GM23338 (cell line): ENCODE results near the gene SBK3. TPM values are rescaled to one million over a fixed set of nuclear protein-coding genes. Genes with fewer than 3 reads are reported as not detected.

Source experiments
- ATAC-seq: fragments of 200-7000 bp; cut with Tn5 transposase; 3 replicates; pipeline ENCODE4 v1.9.1; 2020
- DNase-seq: peaks from one replicate; pipeline ENCODE4 v3.0.0-alpha.2; 2015; ENCODE audit warnings: low spot score
- H2AFZ ChIP-seq: fragments of 200-600 bp; sonication (generic); 2 replicates; pipeline ENCODE4 v1.8.0; 2016; ENCODE audit warnings: antibody characterized with exemption, mild to moderate bottlenecking, moderate library complexity
- H3F3A ChIP-seq: fragments of 200-600 bp; sonication (generic); replicated peaks from 2 replicates; pipeline ENCODE4 v1.8.0; 2017; ENCODE audit warnings: antibody characterized with exemption, mixed run types, low read depth
- H3K27ac ChIP-seq: fragments of 200-600 bp; sonication (generic); 2 replicates; pipeline ENCODE4 v1.6.1; 2016; ENCODE audit warnings: low read depth
- H3K27me3 ChIP-seq: fragments of 200-600 bp; sonication (generic); 2 replicates; pipeline ENCODE4 v1.8.0; 2016; ENCODE audit warnings: mild to moderate bottlenecking, mixed run types, moderate library complexity; ENCODE audit not compliant: insufficient read depth
- H3K36me3 ChIP-seq: fragments of 200-600 bp; sonication (generic); 2 replicates; pipeline ENCODE4 v1.8.0; 2016; ENCODE audit warnings: mild to moderate bottlenecking; ENCODE audit not compliant: insufficient read depth
- H3K4me1 ChIP-seq: fragments of 200-600 bp; sonication (generic); 2 replicates; pipeline ENCODE4 v1.8.0; 2016; ENCODE audit warnings: mild to moderate bottlenecking, moderate library complexity; ENCODE audit not compliant: insufficient read depth
- H3K4me2 ChIP-seq: fragments of 200-600 bp; sonication (generic); 2 replicates; pipeline ENCODE4 v1.7.1; 2017; ENCODE audit warnings: mixed run types
- H3K4me3 ChIP-seq: fragments of 200-600 bp; sonication (generic); 2 replicates; pipeline ENCODE4 v1.6.1; 2016; ENCODE audit warnings: mixed run types
- H3K79me2 ChIP-seq: fragments of 200-600 bp; sonication (generic); replicated peaks from 2 replicates; pipeline ENCODE4 v1.8.0; 2017; ENCODE audit warnings: mild to moderate bottlenecking; ENCODE audit not compliant: insufficient read depth
- H3K9me2 ChIP-seq: fragments of 200-600 bp; sonication (generic); 2 replicates; pipeline ENCODE4 v1.8.0; 2017; ENCODE audit not compliant: insufficient read depth
- H4K20me1 ChIP-seq: fragments of 200-600 bp; sonication (generic); replicated peaks from 2 replicates; pipeline ENCODE4 v1.8.0; 2017; ENCODE audit warnings: mild to moderate bottlenecking; ENCODE audit not compliant: insufficient read depth
- H3K27ac Mint-ChIP-seq: 2 replicates; pipeline ENCODE4 v1.8.0; 2020; ENCODE audit warnings: inconsistent platforms, mild to moderate bottlenecking, moderate library complexity, mixed read lengths
- H3K27me3 Mint-ChIP-seq: 3 replicates; pipeline ENCODE4 v1.8.0; 2022; ENCODE audit warnings: low read depth, mild to moderate bottlenecking, moderate library complexity, mixed read lengths, inconsistent platforms; ENCODE audit not compliant: insufficient read depth, poor library complexity
- H3K36me3 Mint-ChIP-seq: 3 replicates; pipeline ENCODE4 v1.8.0; 2021; ENCODE audit warnings: low read depth, mild to moderate bottlenecking, inconsistent platforms, moderate library complexity, mixed read lengths
- H3K4me1 Mint-ChIP-seq: 3 replicates; pipeline ENCODE4 v1.8.0; 2020; ENCODE audit warnings: mild to moderate bottlenecking, inconsistent platforms, mixed read lengths
- H3K4me3 Mint-ChIP-seq: 3 replicates; pipeline ENCODE4 v1.8.0; 2021; ENCODE audit warnings: moderate library complexity, mild to moderate bottlenecking, inconsistent platforms, mixed read lengths
- H3K9me3 Mint-ChIP-seq: 3 replicates; pipeline ENCODE4 v1.8.0; 2020; ENCODE audit warnings: moderate library complexity, mild to moderate bottlenecking, inconsistent platforms, mixed read lengths
- CREB1 ChIP-seq: fragments of 250-450 bp; sonication (Bioruptor Pico); IDR thresholded peaks from 2 replicates; pipeline ENCODE4 v1.5.0; 2020; ENCODE audit warnings: low read depth, mild to moderate bottlenecking, moderate library complexity
- EZH2 ChIP-seq: fragments of 200-600 bp; sonication (generic); IDR thresholded peaks from one replicate; pipeline ENCODE4 v1.8.0; 2017; ENCODE audit warnings: antibody characterized with exemption, mild to moderate bottlenecking, low read depth; ENCODE audit not compliant: unreplicated experiment
- JUNB ChIP-seq: IDR thresholded peaks from one replicate; pipeline ENCODE4 v1.6.1; 2016; ENCODE audit warnings: antibody characterized with exemption; ENCODE audit not compliant: unreplicated experiment
- NANOG ChIP-seq: IDR thresholded peaks from 2 replicates; pipeline ENCODE4 v1.6.1; 2016; ENCODE audit warnings: antibody characterized with exemption, borderline replicate concordance
- polyA plus RNA-seq: library from polyadenylated mRNA; unstranded; fragments of >200 nt; fragmentation: Nextera tagmentation; extraction: Ambion mirVana; gene quantifications from 2 replicates; pipeline ENCODE4 v1.2.1, GENCODE V29; 2016
- total RNA-seq: library from RNA; depleted of rRNA; stranded (reverse); fragments of >200 nt; shearing (Covaris generic); gene quantifications from 2 replicates; pipeline ENCODE4 v1.2.3, GENCODE V29; 2014
- TF ChIP-seq, protein P1 (sequence below): IDR thresholded peaks from one replicate; pipeline ENCODE4 v1.6.1; 2018; ENCODE audit warnings: antibody characterized with exemption; ENCODE audit not compliant: unreplicated experiment
- TF ChIP-seq, protein P2 (sequence below): fragments of 250-450 bp; sonication (Bioruptor Pico); IDR thresholded peaks from 2 replicates; pipeline ENCODE4 v1.5.0; 2020; ENCODE audit warnings: mild to moderate bottlenecking, moderate library complexity
- TF ChIP-seq, protein P3 (sequence below): IDR thresholded peaks from 2 replicates; pipeline ENCODE4 v1.6.1; 2016; ENCODE audit warnings: antibody characterized with exemption
- TF ChIP-seq, protein P4 (sequence below), 2 experiments: fragments of 200-600 bp in 1 of 2; sonication (generic) in 1 of 2; conservative IDR thresholded peaks; 2 replicates each; pipeline versions ENCODE4 v1.5.1 to v1.6.1; 2016 to 2017; ENCODE audit warnings: antibody characterized with exemption in 2 of 2, low read depth in 2 of 2, mild to moderate bottlenecking in 2 of 2, moderate library complexity in 1 of 2

Gene SBK3
- total and polyA plus RNA-seq, 2 experiments from 2014 or later: 0.27 to 0.94 TPM

DNA sequence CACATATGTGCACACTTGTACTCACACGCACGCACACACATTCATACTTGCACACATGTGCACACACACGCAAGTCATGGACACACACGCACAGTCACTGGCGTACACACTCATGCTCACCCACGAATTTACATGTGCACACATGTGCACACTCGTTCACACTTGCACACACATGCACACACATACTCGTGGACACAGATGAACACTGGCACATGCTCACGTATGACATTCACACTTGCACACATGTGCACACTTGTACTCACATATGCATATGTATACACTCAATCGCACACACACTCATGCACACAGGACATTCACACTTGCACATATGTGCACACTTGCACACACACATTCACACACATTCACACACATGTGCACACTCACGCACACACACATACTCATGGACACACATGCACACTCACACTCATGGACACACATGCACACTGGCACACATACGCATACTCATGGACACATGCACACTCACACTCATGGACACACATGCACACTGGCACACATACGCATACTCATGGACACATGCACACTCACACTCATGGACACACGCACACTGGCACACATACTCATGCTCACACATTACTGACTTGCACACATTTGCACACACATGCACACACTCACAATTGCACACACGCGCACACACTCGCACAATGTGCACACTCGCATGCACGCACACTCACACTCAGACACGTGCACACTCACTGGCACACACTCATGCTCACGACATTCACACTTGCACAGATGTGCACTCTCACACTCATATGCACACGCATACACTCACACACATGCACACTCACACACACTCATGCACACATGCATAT, 17.9 kb downstream of the SBK3 start:
- Histone ChIP-seq H4K20me1 (no peaks in the 10 kb centered on the region), H3K36me3 (no peaks in the 10 kb centered on the region), H3K27ac (no peak overlapping the region), H2AFZ (no peak overlapping the region), H3F3A (peaks cover 16% of the 10 kb centered on the region), H3K79me2 (no peaks in the 10 kb centered on the region), H3K4me2 (no peak overlapping the region), H3K27me3 (no peaks in the 10 kb centered on the region), H3K4me3 (no peak overlapping the region), H3K4me1 (no peaks in the 10 kb centered on the region), H3K9me2 (no peaks in the 10 kb centered on the region)
- TF ChIP-seq NANOG: no peak
- TF ChIP-seq, protein P1, sequence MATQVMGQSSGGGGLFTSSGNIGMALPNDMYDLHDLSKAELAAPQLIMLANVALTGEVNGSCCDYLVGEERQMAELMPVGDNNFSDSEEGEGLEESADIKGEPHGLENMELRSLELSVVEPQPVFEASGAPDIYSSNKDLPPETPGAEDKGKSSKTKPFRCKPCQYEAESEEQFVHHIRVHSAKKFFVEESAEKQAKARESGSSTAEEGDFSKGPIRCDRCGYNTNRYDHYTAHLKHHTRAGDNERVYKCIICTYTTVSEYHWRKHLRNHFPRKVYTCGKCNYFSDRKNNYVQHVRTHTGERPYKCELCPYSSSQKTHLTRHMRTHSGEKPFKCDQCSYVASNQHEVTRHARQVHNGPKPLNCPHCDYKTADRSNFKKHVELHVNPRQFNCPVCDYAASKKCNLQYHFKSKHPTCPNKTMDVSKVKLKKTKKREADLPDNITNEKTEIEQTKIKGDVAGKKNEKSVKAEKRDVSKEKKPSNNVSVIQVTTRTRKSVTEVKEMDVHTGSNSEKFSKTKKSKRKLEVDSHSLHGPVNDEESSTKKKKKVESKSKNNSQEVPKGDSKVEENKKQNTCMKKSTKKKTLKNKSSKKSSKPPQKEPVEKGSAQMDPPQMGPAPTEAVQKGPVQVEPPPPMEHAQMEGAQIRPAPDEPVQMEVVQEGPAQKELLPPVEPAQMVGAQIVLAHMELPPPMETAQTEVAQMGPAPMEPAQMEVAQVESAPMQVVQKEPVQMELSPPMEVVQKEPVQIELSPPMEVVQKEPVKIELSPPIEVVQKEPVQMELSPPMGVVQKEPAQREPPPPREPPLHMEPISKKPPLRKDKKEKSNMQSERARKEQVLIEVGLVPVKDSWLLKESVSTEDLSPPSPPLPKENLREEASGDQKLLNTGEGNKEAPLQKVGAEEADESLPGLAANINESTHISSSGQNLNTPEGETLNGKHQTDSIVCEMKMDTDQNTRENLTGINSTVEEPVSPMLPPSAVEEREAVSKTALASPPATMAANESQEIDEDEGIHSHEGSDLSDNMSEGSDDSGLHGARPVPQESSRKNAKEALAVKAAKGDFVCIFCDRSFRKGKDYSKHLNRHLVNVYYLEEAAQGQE: no peak
- TF ChIP-seq CREB1 (CRISPR knock-in tag): no peak
- no peak for TF ChIP-seq EZH2
- TF ChIP-seq, protein P2, sequence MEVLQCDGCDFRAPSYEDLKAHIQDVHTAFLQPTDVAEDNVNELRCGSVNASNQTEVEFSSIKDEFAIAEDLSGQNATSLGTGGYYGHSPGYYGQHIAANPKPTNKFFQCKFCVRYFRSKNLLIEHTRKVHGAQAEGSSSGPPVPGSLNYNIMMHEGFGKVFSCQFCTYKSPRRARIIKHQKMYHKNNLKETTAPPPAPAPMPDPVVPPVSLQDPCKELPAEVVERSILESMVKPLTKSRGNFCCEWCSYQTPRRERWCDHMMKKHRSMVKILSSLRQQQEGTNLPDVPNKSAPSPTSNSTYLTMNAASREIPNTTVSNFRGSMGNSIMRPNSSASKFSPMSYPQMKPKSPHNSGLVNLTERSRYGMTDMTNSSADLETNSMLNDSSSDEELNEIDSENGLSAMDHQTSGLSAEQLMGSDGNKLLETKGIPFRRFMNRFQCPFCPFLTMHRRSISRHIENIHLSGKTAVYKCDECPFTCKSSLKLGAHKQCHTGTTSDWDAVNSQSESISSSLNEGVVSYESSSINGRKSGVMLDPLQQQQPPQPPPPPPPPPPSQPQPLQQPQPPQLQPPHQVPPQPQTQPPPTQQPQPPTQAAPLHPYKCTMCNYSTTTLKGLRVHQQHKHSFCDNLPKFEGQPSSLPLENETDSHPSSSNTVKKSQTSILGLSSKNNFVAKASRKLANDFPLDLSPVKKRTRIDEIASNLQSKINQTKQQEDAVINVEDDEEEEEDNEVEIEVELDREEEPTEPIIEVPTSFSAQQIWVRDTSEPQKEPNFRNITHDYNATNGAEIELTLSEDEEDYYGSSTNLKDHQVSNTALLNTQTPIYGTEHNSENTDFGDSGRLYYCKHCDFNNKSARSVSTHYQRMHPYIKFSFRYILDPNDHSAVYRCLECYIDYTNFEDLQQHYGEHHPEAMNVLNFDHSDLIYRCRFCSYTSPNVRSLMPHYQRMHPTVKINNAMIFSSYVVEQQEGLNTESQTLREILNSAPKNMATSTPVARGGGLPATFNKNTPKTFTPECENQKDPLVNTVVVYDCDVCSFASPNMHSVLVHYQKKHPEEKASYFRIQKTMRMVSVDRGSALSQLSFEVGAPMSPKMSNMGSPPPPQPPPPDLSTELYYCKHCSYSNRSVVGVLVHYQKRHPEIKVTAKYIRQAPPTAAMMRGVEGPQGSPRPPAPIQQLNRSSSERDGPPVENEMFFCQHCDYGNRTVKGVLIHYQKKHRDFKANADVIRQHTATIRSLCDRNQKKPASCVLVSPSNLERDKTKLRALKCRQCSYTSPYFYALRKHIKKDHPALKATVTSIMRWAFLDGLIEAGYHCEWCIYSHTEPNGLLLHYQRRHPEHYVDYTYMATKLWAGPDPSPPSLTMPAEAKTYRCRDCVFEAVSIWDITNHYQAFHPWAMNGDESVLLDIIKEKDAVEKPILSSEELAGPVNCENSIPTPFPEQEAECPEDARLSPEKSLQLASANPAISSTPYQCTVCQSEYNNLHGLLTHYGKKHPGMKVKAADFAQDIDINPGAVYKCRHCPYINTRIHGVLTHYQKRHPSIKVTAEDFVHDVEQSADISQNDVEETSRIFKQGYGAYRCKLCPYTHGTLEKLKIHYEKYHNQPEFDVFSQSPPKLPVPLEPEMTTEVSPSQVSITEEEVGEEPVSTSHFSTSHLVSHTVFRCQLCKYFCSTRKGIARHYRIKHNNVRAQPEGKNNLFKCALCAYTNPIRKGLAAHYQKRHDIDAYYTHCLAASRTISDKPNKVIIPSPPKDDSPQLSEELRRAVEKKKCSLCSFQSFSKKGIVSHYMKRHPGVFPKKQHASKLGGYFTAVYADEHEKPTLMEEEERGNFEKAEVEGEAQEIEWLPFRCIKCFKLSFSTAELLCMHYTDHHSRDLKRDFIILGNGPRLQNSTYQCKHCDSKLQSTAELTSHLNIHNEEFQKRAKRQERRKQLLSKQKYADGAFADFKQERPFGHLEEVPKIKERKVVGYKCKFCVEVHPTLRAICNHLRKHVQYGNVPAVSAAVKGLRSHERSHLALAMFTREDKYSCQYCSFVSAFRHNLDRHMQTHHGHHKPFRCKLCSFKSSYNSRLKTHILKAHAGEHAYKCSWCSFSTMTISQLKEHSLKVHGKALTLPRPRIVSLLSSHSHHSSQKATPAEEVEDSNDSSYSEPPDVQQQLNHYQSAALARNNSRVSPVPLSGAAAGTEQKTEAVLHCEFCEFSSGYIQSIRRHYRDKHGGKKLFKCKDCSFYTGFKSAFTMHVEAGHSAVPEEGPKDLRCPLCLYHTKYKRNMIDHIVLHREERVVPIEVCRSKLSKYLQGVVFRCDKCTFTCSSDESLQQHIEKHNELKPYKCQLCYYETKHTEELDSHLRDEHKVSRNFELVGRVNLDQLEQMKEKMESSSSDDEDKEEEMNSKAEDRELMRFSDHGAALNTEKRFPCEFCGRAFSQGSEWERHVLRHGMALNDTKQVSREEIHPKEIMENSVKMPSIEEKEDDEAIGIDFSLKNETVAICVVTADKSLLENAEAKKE: no peak
- TF ChIP-seq, protein P3, sequence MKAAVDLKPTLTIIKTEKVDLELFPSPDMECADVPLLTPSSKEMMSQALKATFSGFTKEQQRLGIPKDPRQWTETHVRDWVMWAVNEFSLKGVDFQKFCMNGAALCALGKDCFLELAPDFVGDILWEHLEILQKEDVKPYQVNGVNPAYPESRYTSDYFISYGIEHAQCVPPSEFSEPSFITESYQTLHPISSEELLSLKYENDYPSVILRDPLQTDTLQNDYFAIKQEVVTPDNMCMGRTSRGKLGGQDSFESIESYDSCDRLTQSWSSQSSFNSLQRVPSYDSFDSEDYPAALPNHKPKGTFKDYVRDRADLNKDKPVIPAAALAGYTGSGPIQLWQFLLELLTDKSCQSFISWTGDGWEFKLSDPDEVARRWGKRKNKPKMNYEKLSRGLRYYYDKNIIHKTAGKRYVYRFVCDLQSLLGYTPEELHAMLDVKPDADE: no peak
- no peak for TF ChIP-seq JUNB
- TF ChIP-seq, protein P4, sequence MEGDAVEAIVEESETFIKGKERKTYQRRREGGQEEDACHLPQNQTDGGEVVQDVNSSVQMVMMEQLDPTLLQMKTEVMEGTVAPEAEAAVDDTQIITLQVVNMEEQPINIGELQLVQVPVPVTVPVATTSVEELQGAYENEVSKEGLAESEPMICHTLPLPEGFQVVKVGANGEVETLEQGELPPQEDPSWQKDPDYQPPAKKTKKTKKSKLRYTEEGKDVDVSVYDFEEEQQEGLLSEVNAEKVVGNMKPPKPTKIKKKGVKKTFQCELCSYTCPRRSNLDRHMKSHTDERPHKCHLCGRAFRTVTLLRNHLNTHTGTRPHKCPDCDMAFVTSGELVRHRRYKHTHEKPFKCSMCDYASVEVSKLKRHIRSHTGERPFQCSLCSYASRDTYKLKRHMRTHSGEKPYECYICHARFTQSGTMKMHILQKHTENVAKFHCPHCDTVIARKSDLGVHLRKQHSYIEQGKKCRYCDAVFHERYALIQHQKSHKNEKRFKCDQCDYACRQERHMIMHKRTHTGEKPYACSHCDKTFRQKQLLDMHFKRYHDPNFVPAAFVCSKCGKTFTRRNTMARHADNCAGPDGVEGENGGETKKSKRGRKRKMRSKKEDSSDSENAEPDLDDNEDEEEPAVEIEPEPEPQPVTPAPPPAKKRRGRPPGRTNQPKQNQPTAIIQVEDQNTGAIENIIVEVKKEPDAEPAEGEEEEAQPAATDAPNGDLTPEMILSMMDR (conservative IDR thresholded peaks at IDR 0.05; ENCODE audit: low read depth in 2 of 2): no peak
- H3K4me3 Mint-ChIP-seq: no peak overlapping the region
- H3K27me3 Mint-ChIP-seq: peaks cover 4% of the 10 kb centered on the region
- H3K27ac Mint-ChIP-seq: no peak overlapping the region
- peaks cover 3% of the 10 kb centered on the region for H3K4me1 Mint-ChIP-seq
- H3K36me3 Mint-ChIP-seq: no peaks in the 10 kb centered on the region
- no peaks in the 10 kb centered on the region for H3K9me3 Mint-ChIP-seq
- no peak for ATAC-seq
- no peak for DNase-seq
